ENCODE data around the gene ZKSCAN8.

Gene ZKSCAN8

GRCh38 chr6:28139860-28140543 lies 1.7 kb upstream of the ZKSCAN8 start:
- DNase-seq (ENCODE audit: low read depth), result no peak

- no peak for DNase-seq (ENCODE audit: low read depth)
Measured at GRCh38 chr6:28140616-28141015, 1.1 kb upstream of the ZKSCAN8 start.

- DNase-seq (ENCODE audit: low read depth), result no peak
Measured at GRCh38 chr6:28142446-28142845, 763 bp downstream of the ZKSCAN8 start.

GRCh38 chr6:28145231-28145630 lies 3.5 kb downstream of the ZKSCAN8 start:
- DNase-seq (ENCODE audit: low read depth), result no peak

- no peak for DNase-seq (ENCODE audit: low read depth)
Measured at GRCh38 chr6:28152531-28152930, 10.8 kb downstream of the ZKSCAN8 start.

- no peak for DNase-seq (ENCODE audit: low read depth)
Measured at GRCh38 chr6:28153546-28153945, 11.9 kb downstream of the ZKSCAN8 start.

GRCh38 chr6:28154357-28154756 lies 12.7 kb downstream of the ZKSCAN8 start:
- DNase-seq (ENCODE audit: low read depth), result no peak

GRCh38 chr6:28158318-28158717 lies 16.6 kb downstream of the ZKSCAN8 start:
- DNase-seq (ENCODE audit: low read depth), result no peak

- no peak for DNase-seq (ENCODE audit: low read depth)
Measured at GRCh38 chr6:28159029-28159607, 17.4 kb downstream of the ZKSCAN8 start.

- no peak for DNase-seq (ENCODE audit: low read depth)
Measured at GRCh38 chr6:28160233-28160632, 18.6 kb downstream of the ZKSCAN8 start.

GRCh38 chr6:28161410-28162079 lies 19.9 kb downstream of the ZKSCAN8 start:
- DNase-seq (ENCODE audit: low read depth), result no peak

- no peak for DNase-seq (ENCODE audit: low read depth)
Measured at GRCh38 chr6:28165563-28165962, 23.9 kb downstream of the ZKSCAN8 start.

GRCh38 chr6:28167068-28167467 lies 25.4 kb downstream of the ZKSCAN8 start:
- DNase-seq (ENCODE audit: low read depth), result peak; percentile 87

- DNase-seq (ENCODE audit: low read depth), result no peak
Measured at GRCh38 chr6:28167926-28168325, 26.2 kb downstream of the ZKSCAN8 start.

- no peak for DNase-seq (ENCODE audit: low read depth)
Measured at GRCh38 chr6:28171271-28171670, 29.6 kb downstream of the ZKSCAN8 start.

GRCh38 chr6:28172006-28172405 lies 30.3 kb downstream of the ZKSCAN8 start:
- DNase-seq (ENCODE audit: low read depth), result no peak

- DNase-seq (ENCODE audit: low read depth), result no peak
Measured at GRCh38 chr6:28176373-28176772, 34.7 kb downstream of the ZKSCAN8 start.

GRCh38 chr6:28182255-28182654 lies 40.6 kb downstream of the ZKSCAN8 start:
- DNase-seq (ENCODE audit: low read depth), result no peak

GRCh38 chr6:28188111-28188979 lies 46.7 kb downstream of the ZKSCAN8 start:
- no peak for DNase-seq (ENCODE audit: low read depth)

- no peak for DNase-seq (ENCODE audit: low read depth)
Measured at GRCh38 chr6:28200020-28200419, 58.3 kb downstream of the ZKSCAN8 start.

GRCh38 chr6:28203201-28203600 lies 61.5 kb downstream of the ZKSCAN8 start:
- no peak for DNase-seq (ENCODE audit: low read depth)

GRCh38 chr6:28205879-28206278 lies 64.2 kb downstream of the ZKSCAN8 start:
- no peak for DNase-seq (ENCODE audit: low read depth)

GRCh38 chr6:28206527-28206926 lies 64.8 kb downstream of the ZKSCAN8 start:
- DNase-seq (ENCODE audit: low read depth), result no peak

Data from HS-5 (cell line).